Smooth muscle cell (in vitro differentiated cells): ENCODE measurements around the gene LYSET. TPM values are rescaled to one million over a fixed set of nuclear protein-coding genes. Genes with fewer than 3 reads are reported as not detected.

Source experiments
- DNase-seq: peaks from one replicate; lab custom pipeline; 2025; ENCODE audit not compliant: unreplicated experiment; lab: John Stamatoyannopoulos, UW
- H2AFZ ChIP-seq: fragments of 200-600 bp; sonication (generic); 2 replicates; pipeline ENCODE4 v1.6.0; 2016; ENCODE audit warnings: antibody characterized with exemption, low read depth, mild to moderate bottlenecking
- H3F3A ChIP-seq: fragments of 200-600 bp; sonication (generic); 2 replicates; pipeline ENCODE4 v1.6.0; 2017; ENCODE audit warnings: antibody characterized with exemption, low read depth
- H3K27ac ChIP-seq: fragments of 200-600 bp; sonication (generic); 2 replicates; pipeline ENCODE4 v1.5.1; 2016; ENCODE audit warnings: low read depth, mild to moderate bottlenecking
- H3K27me3 ChIP-seq: fragments of 200-600 bp; sonication (generic); 2 replicates; pipeline ENCODE4 v1.6.1; 2016; ENCODE audit warnings: low read depth, mild to moderate bottlenecking
- H3K36me3 ChIP-seq: fragments of 200-600 bp; sonication (generic); 2 replicates; pipeline ENCODE4 v1.5.1; 2016; ENCODE audit warnings: low read depth
- H3K4me1 ChIP-seq: fragments of 200-600 bp; sonication (generic); 2 replicates; pipeline ENCODE4 v1.5.1; 2016; ENCODE audit warnings: low read depth
- H3K4me2 ChIP-seq: fragments of 200-600 bp; sonication (generic); 2 replicates; pipeline ENCODE4 v1.6.0; 2016; ENCODE audit warnings: mild to moderate bottlenecking
- H3K4me3 ChIP-seq: fragments of 200-600 bp; sonication (generic); 2 replicates; pipeline ENCODE4 v1.5.1; 2016; ENCODE audit warnings: mild to moderate bottlenecking
- H3K79me2 ChIP-seq: fragments of 200-600 bp; sonication (generic); 2 replicates; pipeline ENCODE4 v1.6.0; 2016; ENCODE audit warnings: low read depth, mild to moderate bottlenecking
- H3K9ac ChIP-seq: fragments of 200-600 bp; sonication (generic); 2 replicates; pipeline ENCODE4 v1.6.0; 2016; ENCODE audit warnings: low read depth
- H3K9me3 ChIP-seq: fragments of 200-600 bp; sonication (generic); replicated peaks from 2 replicates; pipeline ENCODE4 v1.5.1; 2016; ENCODE audit warnings: low read depth
- H4K20me1 ChIP-seq: fragments of 200-600 bp; sonication (generic); 2 replicates; pipeline ENCODE4 v1.6.0; 2016; ENCODE audit warnings: low read depth
- WGBS: methylation state at CpG from one replicate; pipeline ENCODE4 v1.1.7; 2016; ENCODE audit warnings: low lambda C conversion rate; 5-methylcytosine and 5-hydroxymethylcytosine counted together
- polyA plus RNA-seq: library from polyadenylated mRNA; unstranded; fragments of >200 nt; fragmentation: Nextera tagmentation; extraction: Ambion mirVana; gene quantifications from 2 replicates; pipeline ENCODE4 v1.2.1, GENCODE V29; 2016
- total RNA-seq: library from RNA; depleted of rRNA; stranded (reverse); fragments of >200 nt; gene quantifications from 2 replicates; pipeline ENCODE4 v1.2.3, GENCODE V29; 2014
- TF ChIP-seq, protein P1 (sequence below): fragments of 200-600 bp; sonication (generic); IDR thresholded peaks from 2 replicates; pipeline ENCODE4 v1.5.1; 2017; ENCODE audit warnings: borderline replicate concordance, mild to moderate bottlenecking, antibody characterized with exemption; ENCODE audit not compliant: insufficient read depth, poor library complexity, severe bottlenecking

LYSET gene
- total and polyA plus RNA-seq, 2 experiments from 2014 or later: 7.9 to 17.9 TPM

DNA sequence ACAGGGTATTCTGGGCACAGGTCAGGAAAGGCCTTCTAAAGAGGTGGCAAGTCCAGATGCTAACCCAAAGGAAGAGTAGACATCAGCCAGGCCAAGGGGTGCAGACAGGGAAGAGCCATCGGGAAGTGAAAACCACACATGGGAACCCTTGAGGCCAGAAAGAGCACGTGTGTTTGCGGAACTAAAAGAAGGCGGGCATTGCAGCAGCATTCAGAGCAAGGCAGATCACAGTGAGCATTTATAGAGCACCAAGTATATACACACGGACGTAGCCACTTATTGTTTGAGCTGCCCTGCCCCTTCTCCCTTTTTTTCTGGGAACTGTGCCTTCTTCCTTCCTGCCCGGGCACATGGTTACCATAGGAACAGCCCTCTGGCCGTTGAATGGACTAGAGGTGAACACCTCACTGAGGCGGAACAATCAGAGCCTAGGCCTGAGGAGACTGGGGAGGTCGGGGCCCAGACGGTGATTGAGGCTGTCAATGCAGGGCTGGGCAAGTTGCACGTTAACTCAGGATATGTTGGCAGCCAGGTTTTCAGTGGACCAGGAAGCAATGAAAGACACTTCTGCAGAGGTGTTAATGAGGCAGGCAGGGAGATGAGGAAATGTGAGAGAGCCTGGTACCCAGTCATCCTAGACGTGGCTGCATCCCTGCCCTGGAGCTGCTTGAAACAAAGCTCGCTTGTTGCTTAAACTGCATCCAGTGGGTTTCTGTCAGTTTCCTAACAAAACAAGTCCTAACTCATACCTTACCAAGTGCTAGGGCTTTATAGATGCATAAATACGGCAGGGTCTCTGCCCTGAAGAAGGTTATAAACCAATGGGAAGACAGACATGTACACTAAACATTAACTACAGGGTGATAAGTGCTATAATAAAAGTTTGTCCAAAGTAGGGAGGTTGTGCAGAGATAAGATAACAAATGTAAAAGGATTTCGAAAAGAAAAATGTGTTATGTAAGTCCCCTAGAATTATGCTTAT is 34.6 kb upstream of the LYSET start:
- Histone ChIP-seq H3K9me3 (no peaks in the 10 kb centered on the region), H3F3A (no peaks in the 10 kb centered on the region), H3K79me2 (no peaks in the 10 kb centered on the region), H3K27me3 (no peaks in the 10 kb centered on the region), H3K4me2 (no peak overlapping the region), H3K36me3 (no peaks in the 10 kb centered on the region), H3K27ac (no peak overlapping the region), H4K20me1 (no peaks in the 10 kb centered on the region), H2AFZ (no peak overlapping the region), H3K4me1 (peaks cover 7% of the 10 kb centered on the region), H3K4me3 (peak overlapping the region; percentile 30), H3K9ac (no peak overlapping the region)
- 77% methylated on average over 16 of the region's 16 CpGs for WGBS
- no peak for DNase-seq
- TF ChIP-seq, protein P1, sequence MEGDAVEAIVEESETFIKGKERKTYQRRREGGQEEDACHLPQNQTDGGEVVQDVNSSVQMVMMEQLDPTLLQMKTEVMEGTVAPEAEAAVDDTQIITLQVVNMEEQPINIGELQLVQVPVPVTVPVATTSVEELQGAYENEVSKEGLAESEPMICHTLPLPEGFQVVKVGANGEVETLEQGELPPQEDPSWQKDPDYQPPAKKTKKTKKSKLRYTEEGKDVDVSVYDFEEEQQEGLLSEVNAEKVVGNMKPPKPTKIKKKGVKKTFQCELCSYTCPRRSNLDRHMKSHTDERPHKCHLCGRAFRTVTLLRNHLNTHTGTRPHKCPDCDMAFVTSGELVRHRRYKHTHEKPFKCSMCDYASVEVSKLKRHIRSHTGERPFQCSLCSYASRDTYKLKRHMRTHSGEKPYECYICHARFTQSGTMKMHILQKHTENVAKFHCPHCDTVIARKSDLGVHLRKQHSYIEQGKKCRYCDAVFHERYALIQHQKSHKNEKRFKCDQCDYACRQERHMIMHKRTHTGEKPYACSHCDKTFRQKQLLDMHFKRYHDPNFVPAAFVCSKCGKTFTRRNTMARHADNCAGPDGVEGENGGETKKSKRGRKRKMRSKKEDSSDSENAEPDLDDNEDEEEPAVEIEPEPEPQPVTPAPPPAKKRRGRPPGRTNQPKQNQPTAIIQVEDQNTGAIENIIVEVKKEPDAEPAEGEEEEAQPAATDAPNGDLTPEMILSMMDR: no peak

- no peaks in the 10 kb centered on the region for H3K9me3 ChIP-seq
- no peaks in the 10 kb centered on the region for H3F3A ChIP-seq
- H3K4me3 ChIP-seq: no peak overlapping the region
- H3K79me2 ChIP-seq: no peaks in the 10 kb centered on the region
- peaks cover 7% of the 10 kb centered on the region for H3K4me1 ChIP-seq
- DNase-seq: no peak
- H3K27ac ChIP-seq: no peak overlapping the region
- no peaks in the 10 kb centered on the region for H3K27me3 ChIP-seq
- H3K9ac ChIP-seq: no peak overlapping the region
- H2AFZ ChIP-seq: no peak overlapping the region
- WGBS: 92% methylated on average over 7 of the region's 7 CpGs
- TF ChIP-seq, protein P1: no peak
- no peak overlapping the region for H3K4me2 ChIP-seq
- H3K36me3 ChIP-seq: no peaks in the 10 kb centered on the region
- no peaks in the 10 kb centered on the region for H4K20me1 ChIP-seq
These were observed 32.0 kb upstream of the LYSET start for GRCh38 chr14:93153121-93153520.

DNA sequence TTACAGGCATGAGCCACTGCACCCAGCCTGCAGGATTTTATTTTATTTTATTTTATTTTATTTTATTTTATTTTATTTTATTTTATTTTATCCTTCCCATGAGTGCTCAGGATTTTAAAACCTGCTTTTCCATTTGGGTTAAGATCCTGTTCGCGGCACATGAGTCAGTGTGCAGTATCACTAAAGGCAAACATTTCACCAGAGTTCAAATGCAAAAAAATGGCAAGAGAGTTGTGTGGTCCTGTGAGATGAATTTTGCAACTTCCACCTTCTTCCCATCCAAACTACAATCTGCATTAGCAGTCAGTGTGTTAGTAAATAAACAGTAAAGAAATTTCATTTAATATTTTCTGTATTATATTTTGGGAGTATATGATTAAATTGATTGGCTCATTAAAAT is 29.4 kb upstream of the LYSET start:
- H3F3A ChIP-seq: no peaks in the 10 kb centered on the region
- DNase-seq: no peak
- no peak overlapping the region for H3K9ac ChIP-seq
- no peak overlapping the region for H3K4me2 ChIP-seq
- H3K27me3 ChIP-seq: no peaks in the 10 kb centered on the region
- H3K4me3 ChIP-seq: no peak overlapping the region
- no peaks in the 10 kb centered on the region for H3K36me3 ChIP-seq
- TF ChIP-seq, protein P1: no peak
- H3K27ac ChIP-seq: no peak overlapping the region
- 97% methylated on average over 2 of the region's 2 CpGs for WGBS
- H3K4me1 ChIP-seq: peaks cover 4% of the 10 kb centered on the region
- no peaks in the 10 kb centered on the region for H4K20me1 ChIP-seq
- no peaks in the 10 kb centered on the region for H3K79me2 ChIP-seq
- H3K9me3 ChIP-seq: no peaks in the 10 kb centered on the region
- no peak overlapping the region for H2AFZ ChIP-seq
